ENCODE results near the gene MPZL3.
"Not testable (repeated sequence)": the region's sequence is repeated elsewhere in the genome, so short reads cannot be mapped to it uniquely, and the experiment has no call there.

The MPZL3 gene

GRCh38 chr11:118184784-118185579 is 67.2 kb downstream of the MPZL3 start:
- no peak for DNase-seq (ENCODE audit: low read depth)

DNA sequence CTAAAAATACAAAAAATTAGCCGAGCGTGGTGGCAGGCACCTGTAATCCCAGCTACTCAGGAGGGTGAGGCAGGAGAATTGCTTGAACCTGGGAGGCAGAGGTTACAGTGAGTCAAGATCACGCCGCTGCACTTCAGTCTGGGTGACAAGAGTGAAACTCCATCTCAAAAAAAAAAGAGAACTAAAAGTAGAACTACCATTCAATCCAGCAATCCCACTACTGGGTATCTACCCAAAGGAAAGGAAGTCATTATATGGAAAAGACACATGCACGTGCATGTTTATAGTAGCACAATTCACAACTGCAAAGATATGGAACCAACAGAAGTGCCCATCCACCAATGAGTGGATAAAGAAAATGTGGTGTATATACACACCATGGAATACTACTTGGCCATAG is 68.5 kb downstream of the MPZL3 start:
- not testable (repeated sequence) for DNase-seq (ENCODE audit: low read depth)

DNA sequence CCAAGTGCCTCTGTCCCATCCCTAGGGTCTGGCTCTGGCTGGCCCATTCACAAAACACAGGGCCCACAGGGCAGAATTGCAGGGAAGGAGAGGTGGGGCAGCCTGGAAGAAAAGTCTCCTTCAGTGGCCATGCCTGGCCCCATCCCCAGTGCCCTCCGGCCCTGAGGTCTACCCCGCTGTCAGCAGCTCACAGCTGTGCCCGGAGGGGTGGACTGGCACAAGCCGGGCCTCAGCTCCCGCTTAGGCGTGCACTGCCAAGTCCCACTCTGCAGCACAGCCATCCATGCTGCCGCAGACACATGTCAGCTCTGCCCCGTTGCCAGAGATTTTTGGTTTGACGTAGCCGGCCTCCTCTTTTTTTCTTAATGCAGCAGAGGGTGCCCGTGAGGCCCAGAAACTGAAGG is 71.9 kb downstream of the MPZL3 start:
- no peak for DNase-seq (ENCODE audit: low read depth)

- DNase-seq (ENCODE audit: low read depth): no peak
Measured at GRCh38 chr11:118176778-118177134, 75.4 kb downstream of the MPZL3 start.
